ENCODE results near the gene TRABD2B. TPM values are rescaled to one million over a fixed set of nuclear protein-coding genes. Genes with fewer than 3 reads are reported as not detected.

TRABD2B gene
- total RNA-seq, 1 donor from 2014 or later, result under 0.01 TPM

DNA sequence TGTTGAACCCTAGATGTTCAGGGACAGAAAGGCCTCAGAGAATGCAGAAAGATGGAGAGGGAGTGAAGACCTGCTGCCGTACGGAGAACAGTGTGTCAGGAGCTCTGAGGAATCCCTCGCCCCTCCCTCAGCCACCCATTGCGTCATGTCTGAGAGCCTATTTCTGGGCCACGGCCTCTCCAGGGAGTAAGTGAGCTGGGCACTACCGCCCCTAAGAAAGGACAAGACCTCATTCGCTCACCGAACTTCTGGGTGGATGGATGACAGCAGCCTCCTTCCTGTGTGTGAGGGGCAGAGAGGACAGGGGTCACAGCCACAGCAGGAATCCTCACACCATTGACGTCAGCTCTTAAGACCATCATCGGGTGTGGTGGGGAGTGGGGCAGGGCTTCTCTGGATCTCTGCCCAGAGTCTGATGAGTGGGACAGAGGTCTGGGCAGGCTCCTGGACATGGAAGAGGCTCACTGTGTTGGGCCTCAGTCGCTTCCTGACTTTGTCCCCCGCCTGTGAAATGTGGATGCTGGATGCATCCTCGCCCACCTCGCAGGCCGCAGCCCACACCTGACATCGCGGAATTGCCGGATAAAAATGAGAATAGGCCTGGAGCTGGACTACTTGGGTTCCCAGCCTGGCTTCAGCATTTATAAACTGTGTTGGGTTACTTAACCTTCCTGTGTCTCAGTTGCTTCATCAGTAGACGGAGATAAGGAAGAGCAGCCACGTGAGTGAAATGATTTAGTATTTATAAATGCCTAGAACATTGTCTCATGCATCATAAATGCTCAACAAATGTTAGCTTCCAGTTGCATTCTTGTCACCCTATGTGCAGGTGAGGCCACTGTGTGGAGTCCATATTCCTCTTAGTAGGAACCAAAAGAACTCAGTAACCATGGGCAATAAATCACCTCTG is 238.6 kb downstream of the TRABD2B start:
- no peak for DNase-seq (ENCODE audit: low read depth in 2 of 2)

DNA sequence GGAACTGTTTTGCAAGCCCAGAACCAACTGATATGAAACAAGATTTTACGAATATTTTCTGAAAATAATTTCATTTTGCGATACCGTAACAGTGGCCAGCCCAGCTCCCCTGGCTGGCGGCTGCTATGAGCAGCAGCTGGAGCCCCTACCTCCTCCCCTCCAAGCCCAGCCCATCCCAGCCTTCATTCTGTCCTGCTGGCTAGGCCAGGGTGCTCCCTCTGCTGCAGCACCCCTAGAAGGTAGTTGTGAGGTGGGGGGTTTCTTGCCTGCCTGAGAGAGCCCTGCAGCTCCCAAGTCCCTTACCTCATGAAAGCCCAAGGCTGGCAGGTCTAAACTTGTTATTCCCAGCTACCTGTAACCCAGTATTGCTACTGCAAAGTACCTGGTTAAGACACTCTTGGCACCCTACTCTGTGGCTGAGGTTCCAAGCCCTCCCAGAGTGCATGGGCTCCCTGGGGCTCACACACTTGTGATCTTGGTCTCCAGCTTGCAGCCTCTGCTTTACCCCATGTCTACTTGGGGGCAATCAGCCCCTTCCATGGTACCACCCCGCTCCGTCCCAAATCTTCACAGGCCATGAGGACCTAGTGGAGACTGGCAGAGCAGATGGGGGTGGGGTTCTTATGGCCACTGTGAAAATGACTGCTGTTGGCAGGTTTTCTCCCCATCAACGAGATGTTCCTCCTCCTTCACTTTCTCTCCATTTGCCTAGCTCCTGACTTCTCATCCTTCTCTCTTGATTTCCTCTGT is 239.8 kb downstream of the TRABD2B start:
- no peak for DNase-seq (ENCODE audit: low read depth in 2 of 2)

DNA sequence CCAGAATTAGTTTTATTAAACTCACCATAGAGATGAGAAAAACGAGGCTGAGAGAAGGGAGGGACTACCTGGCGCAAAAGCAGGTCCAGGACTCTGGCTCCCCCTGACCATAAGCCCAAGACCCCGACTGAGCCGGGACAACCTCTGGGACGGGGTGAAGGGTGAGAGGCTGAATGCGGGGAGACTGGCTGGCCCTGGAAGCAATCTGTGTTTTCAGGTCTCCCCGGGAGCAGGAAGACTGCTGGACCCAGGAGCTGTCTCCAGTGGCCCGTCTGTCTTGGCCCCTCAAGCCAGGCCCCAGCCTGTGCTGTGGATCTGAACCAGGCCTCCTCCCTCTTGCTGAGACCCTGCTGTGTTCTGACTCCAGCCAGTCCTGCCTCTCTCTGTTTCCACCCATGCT is 240.8 kb downstream of the TRABD2B start:
- DNase-seq (ENCODE audit: low read depth in 2 of 2), result no peak

GRCh38 chr1:47756006-47756405 is 241.2 kb downstream of the TRABD2B start:
- DNase-seq (ENCODE audit: low read depth in 2 of 2), result no peak

DNA sequence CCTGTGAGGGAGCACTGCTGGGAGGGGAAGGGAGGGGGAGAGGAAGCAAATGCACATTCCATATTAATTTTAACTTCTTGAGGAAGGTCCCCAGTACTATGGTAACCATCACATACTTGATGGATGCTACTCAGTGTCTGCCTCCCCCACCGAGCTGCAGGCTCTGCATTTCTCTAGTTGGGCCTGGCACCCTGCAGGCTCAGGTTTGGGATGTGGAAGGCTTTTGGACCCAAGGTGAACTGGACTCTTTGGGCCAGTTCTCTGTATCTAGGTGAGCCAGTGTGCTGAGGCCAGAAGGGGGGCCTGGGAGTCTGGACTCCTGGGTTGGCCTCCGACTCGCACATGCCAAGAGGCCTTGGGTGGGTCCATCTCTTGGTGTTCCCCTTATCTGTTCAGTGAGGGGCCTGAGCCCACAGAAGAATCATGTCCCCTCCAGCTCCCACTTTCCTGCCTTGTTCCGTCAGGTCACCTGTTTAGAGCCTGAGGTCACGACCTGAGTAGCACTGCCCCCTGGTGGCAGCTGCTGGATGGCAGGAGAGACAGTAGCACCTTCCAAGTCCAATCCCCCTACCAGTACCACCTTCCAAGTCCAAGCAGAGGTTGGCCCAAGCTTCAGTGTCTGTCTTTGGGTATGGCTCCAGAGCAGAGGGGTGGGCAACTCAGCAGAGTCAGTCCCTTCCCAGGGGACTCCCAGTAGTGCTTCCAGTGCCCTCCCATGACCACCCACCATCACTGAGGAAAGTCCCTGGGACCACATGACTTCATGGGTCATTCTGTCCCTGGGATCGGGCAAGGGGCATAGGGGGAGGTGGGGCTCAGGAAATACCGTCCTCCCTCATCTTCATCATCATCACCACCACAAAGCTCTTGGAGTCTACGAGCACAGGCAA is 241.8 kb downstream of the TRABD2B start:
- peak in 1 of 2 donors; percentile 12 for DNase-seq (ENCODE audit: low read depth in 2 of 2)

DNA sequence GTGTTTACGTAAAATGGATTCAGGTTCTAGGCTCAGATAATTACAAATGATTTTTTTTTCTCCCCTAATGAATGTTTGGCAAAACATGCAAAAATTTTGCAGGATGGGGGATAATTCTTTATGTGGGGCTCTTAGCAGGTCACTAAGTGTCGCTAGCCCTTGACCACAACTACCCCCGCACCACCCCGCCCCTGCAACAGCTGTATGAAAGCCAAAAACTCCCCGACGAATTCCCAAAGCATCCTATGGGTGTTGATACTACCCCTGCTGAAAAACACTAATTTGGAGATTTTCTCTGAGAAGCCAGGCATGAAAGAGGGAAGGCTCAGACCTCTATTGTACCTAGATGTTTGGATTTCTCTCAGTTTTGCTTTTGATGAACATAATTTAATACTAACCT is 243.0 kb downstream of the TRABD2B start:
- no peak for DNase-seq (ENCODE audit: low read depth in 2 of 2)

- no peak for DNase-seq (ENCODE audit: low read depth in 2 of 2)
These were observed 243.4 kb downstream of the TRABD2B start for GRCh38 chr1:47753808-47754207.

DNA sequence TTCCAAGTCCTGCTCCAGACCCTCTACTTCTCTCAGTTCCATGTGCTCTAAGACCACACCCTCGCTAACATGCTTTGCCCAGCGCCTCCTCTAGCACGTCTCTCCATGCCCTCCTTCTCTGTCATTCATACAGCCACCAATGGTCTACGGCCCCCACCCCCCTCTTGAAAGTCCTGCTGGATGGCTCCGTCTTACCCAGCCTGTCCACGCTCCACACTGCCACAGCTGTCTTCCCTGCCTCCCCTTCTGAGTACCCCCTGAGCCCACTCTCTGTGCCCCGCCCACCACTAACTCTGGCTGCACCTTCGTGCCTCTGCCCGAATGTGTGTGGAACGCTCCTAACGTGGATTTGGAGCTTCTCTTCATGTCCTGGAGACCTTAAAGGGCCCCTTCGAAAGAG is 244.6 kb downstream of the TRABD2B start:
- no peak for DNase-seq (ENCODE audit: low read depth in 2 of 2)

- no peak for DNase-seq (ENCODE audit: low read depth in 2 of 2)
These were observed 245.2 kb downstream of the TRABD2B start for GRCh38 chr1:47751996-47752451.

GRCh38 chr1:47751193-47751592 is 246.0 kb downstream of the TRABD2B start:
- DNase-seq (ENCODE audit: low read depth in 2 of 2), result peak; percentile 12 to 36

- no peak for DNase-seq (ENCODE audit: low read depth in 2 of 2)
These were observed 251.2 kb downstream of the TRABD2B start for GRCh38 chr1:47745715-47746609.

- DNase-seq (ENCODE audit: low read depth in 2 of 2), result no peak
These were observed 254.1 kb downstream of the TRABD2B start for GRCh38 chr1:47742890-47743760.

GRCh38 chr1:47738560-47739182 is 258.5 kb downstream of the TRABD2B start:
- peak; percentile 32 to 50 for DNase-seq (ENCODE audit: low read depth in 2 of 2)

- DNase-seq (ENCODE audit: low read depth in 2 of 2), result no peak
These were observed 264.7 kb downstream of the TRABD2B start for GRCh38 chr1:47732489-47732888.

- DNase-seq (ENCODE audit: low read depth in 2 of 2), result no peak
These were observed 265.5 kb downstream of the TRABD2B start for GRCh38 chr1:47731730-47732129.

DNA sequence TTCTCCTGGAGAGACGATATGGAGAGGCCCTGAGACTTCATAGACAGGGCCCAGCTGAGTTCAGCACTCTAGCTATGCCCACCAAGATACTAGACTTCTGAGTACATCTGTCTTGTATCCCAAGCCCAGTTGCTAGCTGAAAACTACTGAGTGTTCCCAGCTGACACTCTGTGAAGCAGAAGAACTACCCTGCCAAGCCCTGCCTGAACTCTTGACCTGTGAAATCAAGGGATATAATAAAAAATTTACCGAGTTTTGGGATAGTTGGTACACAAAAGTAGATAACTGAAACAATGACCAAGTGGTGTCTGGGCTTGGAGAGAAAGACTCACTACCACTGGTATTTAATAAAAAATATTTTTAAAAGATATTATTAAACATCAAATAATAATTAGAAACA is 267.5 kb downstream of the TRABD2B start:
- no peak for DNase-seq (ENCODE audit: low read depth in 2 of 2)

- no peak for DNase-seq (ENCODE audit: low read depth in 2 of 2)
These were observed 269.5 kb downstream of the TRABD2B start for GRCh38 chr1:47727697-47728085.

- DNase-seq (ENCODE audit: low read depth in 2 of 2), result no peak
These were observed 270.0 kb downstream of the TRABD2B start for GRCh38 chr1:47727051-47727696.

All from dermis microvascular lymphatic vessel endothelial cell (primary cell).